Heart left ventricle (tissue), 13 donors: Measurements from ENCODE around the gene CFAP161.

Experiments used
- CTCF ChIP-seq, 12 donors: fragments of 200-600 bp; sonication (generic) in 4 of 12; IDR thresholded peaks; one replicate each; pipeline versions ENCODE4 v1.5.0 to v1.8.0; 2018 to 2022; ENCODE audit warnings: antibody characterized with exemption in 12 of 12, mild to moderate bottlenecking in 5 of 12
- POLR2A ChIP-seq, 2 donors: fragments of 450-650 bp; IDR thresholded peaks; one replicate each; pipeline ENCODE4 v1.6.1; 2017; ENCODE audit warnings: antibody characterized with exemption in 2 of 2, mild to moderate bottlenecking in 2 of 2, moderate library complexity in 2 of 2
- donor health status: ischemic (EF 13 %, LVEDD 7.1; RV severe dilation, severe dysfunction).
- donor health status: DM: no; HTN: yes; CAD: no.
- donor health status: DM: no; HTN: no; CAD: no.
- donor health status: ischemic (EF 25% LVEDD 6.9; RV normal size, moderate dysfunction).
- donor health status: ischemic (EF 25% LVEDD 5.7; RV mildly dilated, moderate dysfunction).
- donor health status: ischemic (EF 35%, LVEDD 5.7; RV mildly dilated, moderate dysfunction).
- donor health status: nonischemic (EF 11% LVEDD 7.7; RV severe dilation, severe dysfunction).
- donor health status: DM: yes; HTN: yes; CAD: no.
- donor health status: PGD.
- donor health status: ischemic (EF 29% LVEDD 5.4; RV normal size, mild dysfunction).
- donor health status: nonischemic (EF 23%, LVEDD 6.1; RV moderate dilation, normal function).

- TF ChIP-seq CTCF (IDR thresholded peaks at IDR 0.05) (no peak), POLR2A (IDR thresholded peaks at IDR 0.05) (no peak)
Observed at GRCh38 chr15:81111018-81111417, 23.1 kb upstream of the CFAP161 start.
